Gastrocnemius medialis (tissue), 4 donors: ENCODE data around the gene SETD1B.

Experiments used
- POLR2A ChIP-seq, 2 donors: fragments of 450-650 bp; IDR thresholded peaks; one replicate each; pipeline ENCODE4 v1.6.1; 2017; ENCODE audit warnings: antibody characterized with exemption in 2 of 2, mild to moderate bottlenecking in 2 of 2, moderate library complexity in 2 of 2
- TF ChIP-seq, protein P1 (sequence below), 5 experiments: fragments of 450-650 bp in 3 of 5; fragments of 200-600 bp in 2 of 5; sonication (generic) in 2 of 5; IDR thresholded peaks in 4 of 5; conservative IDR thresholded peaks in 1 of 5; 1 replicate in 4 of 5; 2 replicates in 1 of 5; pipeline ENCODE4 v1.5.1; 2016 to 2019; ENCODE audit warnings: antibody characterized with exemption in 5 of 5, mild to moderate bottlenecking in 3 of 5, moderate library complexity in 3 of 5

DNA sequence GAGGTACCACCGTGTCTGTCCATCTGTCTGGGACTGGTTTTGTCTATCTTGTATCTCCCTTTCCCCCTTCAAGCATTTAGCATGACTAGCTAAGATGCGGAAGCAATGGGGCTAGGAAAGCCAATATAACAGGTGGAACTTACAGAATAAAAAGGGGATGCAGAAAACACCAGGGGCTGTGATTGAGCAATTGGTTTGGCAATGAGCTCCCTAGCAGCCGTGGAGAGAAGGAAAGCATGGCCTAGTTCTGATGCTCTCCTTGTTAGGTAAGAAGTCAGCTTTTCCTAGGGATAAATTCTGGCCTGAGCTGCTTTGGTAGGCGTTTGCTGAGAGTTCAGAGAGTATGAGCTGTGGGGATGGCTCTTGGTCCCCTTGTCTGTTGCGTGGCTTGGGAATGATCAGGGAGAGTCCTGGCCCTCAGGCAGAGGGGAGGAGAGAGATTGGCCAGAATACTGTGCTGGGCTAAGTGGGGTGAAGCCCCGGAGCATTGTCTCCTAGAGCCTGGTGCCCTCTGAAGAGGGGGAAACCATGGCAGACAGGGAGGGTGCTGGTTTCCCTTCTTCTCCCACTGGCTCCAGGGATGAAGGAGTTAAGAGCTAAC, 7.1 kb downstream of the SETD1B start:
- TF ChIP-seq, protein P1, sequence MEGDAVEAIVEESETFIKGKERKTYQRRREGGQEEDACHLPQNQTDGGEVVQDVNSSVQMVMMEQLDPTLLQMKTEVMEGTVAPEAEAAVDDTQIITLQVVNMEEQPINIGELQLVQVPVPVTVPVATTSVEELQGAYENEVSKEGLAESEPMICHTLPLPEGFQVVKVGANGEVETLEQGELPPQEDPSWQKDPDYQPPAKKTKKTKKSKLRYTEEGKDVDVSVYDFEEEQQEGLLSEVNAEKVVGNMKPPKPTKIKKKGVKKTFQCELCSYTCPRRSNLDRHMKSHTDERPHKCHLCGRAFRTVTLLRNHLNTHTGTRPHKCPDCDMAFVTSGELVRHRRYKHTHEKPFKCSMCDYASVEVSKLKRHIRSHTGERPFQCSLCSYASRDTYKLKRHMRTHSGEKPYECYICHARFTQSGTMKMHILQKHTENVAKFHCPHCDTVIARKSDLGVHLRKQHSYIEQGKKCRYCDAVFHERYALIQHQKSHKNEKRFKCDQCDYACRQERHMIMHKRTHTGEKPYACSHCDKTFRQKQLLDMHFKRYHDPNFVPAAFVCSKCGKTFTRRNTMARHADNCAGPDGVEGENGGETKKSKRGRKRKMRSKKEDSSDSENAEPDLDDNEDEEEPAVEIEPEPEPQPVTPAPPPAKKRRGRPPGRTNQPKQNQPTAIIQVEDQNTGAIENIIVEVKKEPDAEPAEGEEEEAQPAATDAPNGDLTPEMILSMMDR (IDR thresholded peaks at IDR 0.05 in 4 of 5, conservative IDR thresholded peaks at IDR 0.05 in 1 of 5), result no peak
- TF ChIP-seq POLR2A (IDR thresholded peaks at IDR 0.05), result no peak
